DND-41 (cell line): ENCODE data around the gene CD22.
A peak's percentile ranks its signal among the peaks of the same experiment; 100 is the strongest.

Experiments
- ATAC-seq: fragments of 200-7000 bp; cut with Tn5 transposase; 3 replicates; pipeline ENCODE4 v1.9.1; 2021; ENCODE audit warnings: low read depth; ENCODE audit not compliant: insufficient read depth
- DNase-seq: peaks from one replicate; pipeline ENCODE4 v3.0.0-alpha.2; 2020
- H2AFZ ChIP-seq: 2 replicates; pipeline ENCODE4 v1.6.0; 2012; ENCODE audit warnings: low read depth, low read length
- H3K27ac ChIP-seq: 2 replicates; pipeline ENCODE4 v1.5.1; 2012; ENCODE audit warnings: low read length, inconsistent platforms
- H3K27me3 ChIP-seq: fragments of 200-600 bp; sonication (generic); 2 replicates; pipeline ENCODE4 v1.6.0; 2012; ENCODE audit warnings: low read length, mild to moderate bottlenecking, inconsistent platforms; ENCODE audit not compliant: insufficient read depth, poor library complexity
- H3K36me3 ChIP-seq: 2 replicates; pipeline ENCODE4 v1.5.1; 2012; ENCODE audit warnings: low read length, inconsistent platforms; ENCODE audit not compliant: insufficient read depth
- H3K4me1 ChIP-seq: 2 replicates; pipeline ENCODE4 v1.5.1; 2012; ENCODE audit warnings: mild to moderate bottlenecking, low read length; ENCODE audit not compliant: insufficient read depth
- H3K4me2 ChIP-seq: 2 replicates; pipeline ENCODE4 v1.6.0; 2012; ENCODE audit warnings: mild to moderate bottlenecking, moderate library complexity, low read length, inconsistent platforms; ENCODE audit not compliant: insufficient read depth
- H3K4me3 ChIP-seq, 2 experiments: fragments of 200-600 bp in 1 of 2; shearing (Covaris generic) in 1 of 2; 2 replicates each; pipeline ENCODE4 v1.5.1; 2012 to 2016; ENCODE audit warnings: inconsistent platforms in 2 of 2, low read length in 2 of 2, mild to moderate bottlenecking in 2 of 2, low read depth in 1 of 2, moderate library complexity in 1 of 2
- H3K79me2 ChIP-seq: 2 replicates; pipeline ENCODE4 v1.6.0; 2012; ENCODE audit warnings: low read length, inconsistent platforms; ENCODE audit not compliant: insufficient read depth
- H3K9ac ChIP-seq: 2 replicates; pipeline ENCODE4 v1.6.0; 2012; ENCODE audit warnings: low read depth, mild to moderate bottlenecking, inconsistent platforms, low read length, moderate library complexity
- H3K9me3 ChIP-seq: 2 replicates; pipeline ENCODE4 v1.5.1; 2012; ENCODE audit warnings: low read length, moderate library complexity, mild to moderate bottlenecking, inconsistent platforms; ENCODE audit not compliant: insufficient read depth, severe bottlenecking
- H4K20me1 ChIP-seq: 2 replicates; pipeline ENCODE4 v1.6.0; 2012; ENCODE audit warnings: low read length; ENCODE audit not compliant: insufficient read depth
- CTCF ChIP-seq: IDR thresholded peaks from 2 replicates; pipeline ENCODE4 v1.5.1; 2012; ENCODE audit warnings: borderline replicate concordance, low read length, moderate library complexity, mild to moderate bottlenecking; ENCODE audit not compliant: poor library complexity, severe bottlenecking; ENCODE audit errors: extremely low read depth
- EZH2 ChIP-seq: IDR thresholded peaks from 3 replicates; pipeline ENCODE4 v1.6.1; 2012; ENCODE audit warnings: borderline replicate concordance, low read depth, mild to moderate bottlenecking, moderate library complexity, low read length, inconsistent platforms; ENCODE audit not compliant: severe bottlenecking

The CD22 gene

GRCh38 chr19:35308910-35309309, 20.1 kb upstream of the CD22 start:
- H3K27me3 ChIP-seq: no peaks in the 10 kb centered on the region
- no peak overlapping the region for H2AFZ ChIP-seq
- H3K27ac ChIP-seq: no peak overlapping the region
- no peak for DNase-seq
- TF ChIP-seq CTCF (no peak), EZH2 (no peak)
- no peak overlapping the region for H3K9ac ChIP-seq
- H3K4me2 ChIP-seq: no peak overlapping the region
- no peaks in the 10 kb centered on the region for H3K4me1 ChIP-seq
- no peak overlapping the region for H3K4me3 ChIP-seq
- no peak for ATAC-seq
- 0 out of 2 replicates have a peak, but pooled peaks cover under 1% of the 10 kb centered on the region for H4K20me1 ChIP-seq
- no peaks in the 10 kb centered on the region for H3K36me3 ChIP-seq
- no peaks in the 10 kb centered on the region for H3K79me2 ChIP-seq
- H3K9me3 ChIP-seq: no peaks in the 10 kb centered on the region

- TF ChIP-seq EZH2 (no peak), CTCF (no peak)
- H3K27ac ChIP-seq: no peak overlapping the region
- H3K4me2 ChIP-seq: no peak overlapping the region
- H3K79me2 ChIP-seq: no peaks in the 10 kb centered on the region
- 0 out of 2 replicates have a peak, but pooled peaks cover 2% of the 10 kb centered on the region for H4K20me1 ChIP-seq
- no peak for DNase-seq
- no peak overlapping the region for H2AFZ ChIP-seq
- H3K4me3 ChIP-seq: no peak overlapping the region
- no peaks in the 10 kb centered on the region for H3K9me3 ChIP-seq
- no peak for ATAC-seq
- H3K9ac ChIP-seq: no peak overlapping the region
- H3K27me3 ChIP-seq: no peaks in the 10 kb centered on the region
- H3K4me1 ChIP-seq: no peaks in the 10 kb centered on the region
- H3K36me3 ChIP-seq: no peaks in the 10 kb centered on the region
Measured at GRCh38 chr19:35309481-35310279, 19.3 kb upstream of the CD22 start.

GRCh38 chr19:35310331-35310730, 18.7 kb upstream of the CD22 start:
- DNase-seq: peak; percentile 58
- H3K4me2 ChIP-seq: no peak overlapping the region

More at GRCh38 chr19:35310331-35310730, 18.7 kb upstream of the CD22 start:
- Histone ChIP-seq H3K4me3 (no peak overlapping the region), H3K27ac (no peak overlapping the region), H3K36me3 (no peaks in the 10 kb centered on the region), H3K27me3 (no peaks in the 10 kb centered on the region), H3K9ac (no peak overlapping the region), H4K20me1 (0 out of 2 replicates have a peak, but pooled peaks cover 2% of the 10 kb centered on the region), H3K79me2 (no peaks in the 10 kb centered on the region), H3K9me3 (no peaks in the 10 kb centered on the region), H3K4me1 (no peaks in the 10 kb centered on the region), H2AFZ (no peak overlapping the region)
- peak; percentile 90 for ATAC-seq
- TF ChIP-seq CTCF (no peak), EZH2 (no peak)
